ENCODE data around the gene NRXN3. TPM values are rescaled to one million over a fixed set of nuclear protein-coding genes. Genes with fewer than 3 reads are reported as not detected.
A peak's percentile ranks its signal among the peaks of the same experiment; 100 is the strongest.

The NRXN3 gene
- total RNA-seq, 2 donors from 2014 or later: 1.3 to 2.3 TPM

GRCh38 chr14:78509516-78509915 lies 339.3 kb downstream of the NRXN3 start:
- WGBS, 2 donors: 52 to 70% methylated on average over 2 of the region's 2 CpGs
- H3K4me1 ChIP-seq: no peaks in the 10 kb centered on the region
- no peak overlapping the region for H3K27ac ChIP-seq
- H3K36me3 ChIP-seq (replicated peaks in 1 of 2; ENCODE audit: insufficient read depth in 1 of 2, low read depth in 2 of 2): no peaks in the 10 kb centered on the region
- H3K9me3 ChIP-seq: no peaks in the 10 kb centered on the region
- no peaks in the 10 kb centered on the region for H3K27me3 ChIP-seq
- ATAC-seq: no peak
- intact Hi-C loops (cut with DNase I): no loop called here
- no peak for DNase-seq
- TF ChIP-seq POLR2A (IDR thresholded peaks at IDR 0.05): no peak
- no peak for TF ChIP-seq CTCF (IDR thresholded peaks at IDR 0.05)
- no peak overlapping the region for H3K4me3 ChIP-seq

GRCh38 chr14:78512021-78512420 lies 341.8 kb downstream of the NRXN3 start:
- no peaks in the 10 kb centered on the region for H3K4me1 ChIP-seq
- no peaks in the 10 kb centered on the region for H3K9me3 ChIP-seq
- ATAC-seq (no peak), DNase-seq (no peak)
- TF ChIP-seq CTCF (IDR thresholded peaks at IDR 0.05) (no peak), POLR2A (IDR thresholded peaks at IDR 0.05) (no peak)
- H3K27ac ChIP-seq: no peak overlapping the region
- WGBS, 2 donors: 59 to 65% methylated on average over 2 of the region's 2 CpGs
- intact Hi-C loops (cut with DNase I): no loop called here
- no peak overlapping the region for H3K4me3 ChIP-seq
- no peaks in the 10 kb centered on the region for H3K27me3 ChIP-seq
- no peaks in the 10 kb centered on the region for H3K36me3 ChIP-seq (replicated peaks in 1 of 2; ENCODE audit: insufficient read depth in 1 of 2, low read depth in 2 of 2)

- no peaks in the 10 kb centered on the region for H3K9me3 ChIP-seq
- intact Hi-C loops (cut with DNase I): no loop called here
- no peak overlapping the region for H3K27ac ChIP-seq
- DNase-seq (peak in 3 of 4 donors; percentile 8 to 26 (median 20)), ATAC-seq (no peak)
- H3K4me3 ChIP-seq: no peak overlapping the region
- H3K4me1 ChIP-seq: no peaks in the 10 kb centered on the region
- TF ChIP-seq CTCF (IDR thresholded peaks at IDR 0.05) (no peak), POLR2A (IDR thresholded peaks at IDR 0.05) (no peak)
- H3K27me3 ChIP-seq: no peaks in the 10 kb centered on the region
- H3K36me3 ChIP-seq (replicated peaks in 1 of 2; ENCODE audit: insufficient read depth in 1 of 2, low read depth in 2 of 2): no peaks in the 10 kb centered on the region
Observed at GRCh38 chr14:78519863-78520262, 349.7 kb downstream of the NRXN3 start.

GRCh38 chr14:78524196-78524595 lies 354.0 kb downstream of the NRXN3 start:
- intact Hi-C loops (cut with DNase I): no loop called here
- Histone ChIP-seq H3K36me3 (replicated peaks in 1 of 2; ENCODE audit: insufficient read depth in 1 of 2, low read depth in 2 of 2) (no peaks in the 10 kb centered on the region), H3K9me3 (no peaks in the 10 kb centered on the region), H3K27ac (no peak overlapping the region), H3K27me3 (no peaks in the 10 kb centered on the region), H3K4me1 (no peaks in the 10 kb centered on the region), H3K4me3 (no peak overlapping the region)
- WGBS, 2 donors: 50 to 51% methylated on average over 7 of the region's 7 CpGs
- DNase-seq (no peak), ATAC-seq (no peak)
- no peak for TF ChIP-seq POLR2A (IDR thresholded peaks at IDR 0.05)
- no peak for TF ChIP-seq CTCF (IDR thresholded peaks at IDR 0.05)

GRCh38 chr14:78524766-78525165 lies 354.6 kb downstream of the NRXN3 start:
- no peaks in the 10 kb centered on the region for H3K4me1 ChIP-seq
- intact Hi-C loops (cut with DNase I): no loop called here
- no peaks in the 10 kb centered on the region for H3K36me3 ChIP-seq (replicated peaks in 1 of 2; ENCODE audit: insufficient read depth in 1 of 2, low read depth in 2 of 2)
- ATAC-seq: no peak
- no peak overlapping the region for H3K4me3 ChIP-seq
- no peak overlapping the region for H3K27ac ChIP-seq
- 75 to 81% methylated on average over 5 of the region's 5 CpGs for WGBS, 2 donors
- DNase-seq: no peak
- no peak for TF ChIP-seq POLR2A (IDR thresholded peaks at IDR 0.05)
- no peaks in the 10 kb centered on the region for H3K9me3 ChIP-seq
- no peaks in the 10 kb centered on the region for H3K27me3 ChIP-seq

Measured in body of pancreas (tissue), 4 donors.